ENCODE data around the gene CDK4. TPM values are rescaled to one million over a fixed set of nuclear protein-coding genes. Genes with fewer than 3 reads are reported as not detected.

The CDK4 gene
- total RNA-seq, 2 experiments from 2014 or later: 132 to 208 TPM

Small RNA genes lying within 50 kb of the gene (microRNA-seq; reads per million reads assigned to microRNA genes)
- not detected for gene MIR6759 (ENCODE audit: borderline replicate concordance)

Other genes with a start within 250 kb of the CDK4 start
- 10 to 100 TPM; 31.2 to 32.2 TPM for gene DDIT3, start 231.8 kb downstream of the CDK4 start, total RNA-seq
- gene MBD6, start 229.5 kb downstream of the CDK4 start, total RNA-seq: 10 to 100 TPM; 31.3 to 43.6 TPM
- gene DCTN2, start 205.1 kb downstream of the CDK4 start, total RNA-seq: 10 to 100 TPM; 69.7 to 81.2 TPM
- gene KIF5A, start 202.3 kb downstream of the CDK4 start, total RNA-seq: 1 to 10 TPM; 1.3 to 1.4 TPM
- 10 to 100 TPM; 12.1 to 14.9 TPM for gene PIP4K2C, start 161.1 kb downstream of the CDK4 start, total RNA-seq
- gene DTX3, start 147.5 kb downstream of the CDK4 start, total RNA-seq: 10 to 100 TPM; 16.7 to 17.0 TPM
- 1 to 10 TPM; 2.2 to 2.6 TPM for gene ARHGEF25, start 140.9 kb downstream of the CDK4 start, total RNA-seq
- 1 to 10 TPM; 1.4 to 1.5 TPM for gene B4GALNT1, start 119.1 kb downstream of the CDK4 start, total RNA-seq
- gene OS9, start 58.2 kb downstream of the CDK4 start, total RNA-seq: 10 to 100 TPM; 61.7 to 63.2 TPM
- gene AGAP2, start 13.6 kb downstream of the CDK4 start, total RNA-seq: 10 to 100 TPM; 28.0 to 46.9 TPM
- 10 to 100 TPM; 13.6 to 15.9 TPM for gene TSPAN31, start 7.3 kb downstream of the CDK4 start, total RNA-seq
- 10 to 100 TPM; 20.9 to 22.5 TPM for gene MARCHF9, start 2.8 kb upstream of the CDK4 start, total RNA-seq
- gene CYP27B1, start 14.8 kb upstream of the CDK4 start, total RNA-seq: 1 to 10 TPM; 6.6 to 6.8 TPM
- 10 to 100 TPM; 31.9 to 33.5 TPM for gene METTL1, start 19.8 kb upstream of the CDK4 start, total RNA-seq
- gene EEF1AKMT3, start 20.3 kb upstream of the CDK4 start, total RNA-seq: 1 to 10 TPM; 2.5 to 3.9 TPM
- gene TSFM, start 30.5 kb upstream of the CDK4 start, total RNA-seq: 10 to 100 TPM; 30.7 to 56.9 TPM
- gene AVIL, start 66.4 kb upstream of the CDK4 start, total RNA-seq: under 1 TPM; 0.53 to 0.75 TPM
- gene CTDSP2, start 94.4 kb upstream of the CDK4 start, total RNA-seq: 10 to 100 TPM; 80.9 to 85.4 TPM
- gene ATP23, start 189.3 kb upstream of the CDK4 start, total RNA-seq: 10 to 100 TPM; 17.8 to 17.9 TPM

Data from activated CD4-positive, alpha-beta T cell treated with anti-CD3 and anti-CD28 coated beads for 36 hours (primary cell).